Astrocyte (in vitro differentiated cells and primary cell): ENCODE results near the gene GABRP.

Source experiments
- CTCF ChIP-seq: IDR thresholded peaks from 2 replicates; pipeline ENCODE4 v1.5.1; 2011; ENCODE audit warnings: low read depth, mild to moderate bottlenecking, inconsistent platforms, low read length, moderate library complexity; ENCODE audit not compliant: insufficient read depth
- EZH2 ChIP-seq: IDR thresholded peaks from 2 replicates; pipeline ENCODE4 v1.6.1; 2012; ENCODE audit warnings: mild to moderate bottlenecking, low read length, inconsistent platforms; ENCODE audit not compliant: insufficient read depth

GRCh38 chr5:170739446-170739845, 44.1 kb upstream of the GABRP start:
- no peak for TF ChIP-seq CTCF
- TF ChIP-seq EZH2: no peak
